Endometrial microvascular endothelial cells (primary cell): ENCODE results near the gene SNRPB. TPM values are rescaled to one million over a fixed set of nuclear protein-coding genes. Genes with fewer than 3 reads are reported as not detected.

Source experiments
- in situ Hi-C: cut with HindIII; loops from 2 replicates; pipeline ENCODE4 v1.10.0; 2017; ENCODE audit warnings: low sequenced_read_pairs, low pct_unique_long_range_greater_than_20kb; ENCODE audit errors: inconsistent ontology term
- total RNA-seq: library from RNA; depleted of rRNA; stranded (reverse); fragments of >200 nt; gene quantifications from one replicate; pipeline ENCODE4 v1.2.3, GENCODE V29; 2015; ENCODE audit errors: inconsistent ontology term

SNRPB gene
- total RNA-seq, 1 donor from 2014 or later = 653 TPM

DNA sequence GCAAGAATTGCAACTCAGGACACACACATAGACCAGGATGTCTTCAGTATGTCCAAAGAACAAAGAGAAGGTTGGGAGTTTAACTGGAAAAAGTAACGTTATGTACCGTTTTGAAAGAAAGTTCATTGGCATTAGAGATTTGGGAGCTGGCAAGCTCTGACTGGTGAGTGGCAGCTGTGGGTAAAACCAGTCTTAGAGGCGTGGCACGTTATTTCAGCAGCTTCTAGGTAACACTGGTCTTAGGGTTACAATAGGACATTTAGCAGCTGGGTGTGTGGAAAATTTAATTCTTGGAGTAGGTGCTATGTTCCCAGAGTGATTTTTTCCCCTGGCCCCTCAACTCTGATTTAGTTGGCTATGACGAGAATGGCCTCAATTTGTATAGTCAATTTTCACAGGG is 19.2 kb downstream of the SNRPB start:
- in situ Hi-C loops = no loop called here

- in situ Hi-C loops = no loop called here
Measured at GRCh38 chr20:2449386-2449785, 21.2 kb downstream of the SNRPB start.

DNA sequence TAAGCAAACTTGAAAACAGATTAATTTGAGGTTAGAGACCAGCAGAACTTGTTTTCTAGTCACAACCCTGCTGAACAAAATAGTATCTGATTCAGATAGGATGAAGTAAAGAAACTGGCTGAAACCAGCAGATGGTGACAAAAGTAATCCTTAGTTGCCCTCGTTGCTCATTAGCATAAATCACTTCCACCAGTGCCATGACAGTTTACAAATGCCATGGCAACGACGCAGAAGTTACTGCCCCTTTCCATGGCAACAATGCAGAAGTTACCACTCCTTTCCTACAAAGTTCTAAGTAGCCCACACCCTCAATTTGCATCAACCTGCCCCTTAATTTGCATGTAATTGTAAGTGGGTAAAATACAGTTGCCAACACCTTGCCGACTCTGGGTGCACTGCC is 23.7 kb downstream of the SNRPB start:
- in situ Hi-C loops = no loop called here

GRCh38 chr20:2431185-2431584 is 39.4 kb downstream of the SNRPB start:
- in situ Hi-C loops = no loop called here

- in situ Hi-C loops = no loop called here
Measured at GRCh38 chr20:2430538-2430937, 40.1 kb downstream of the SNRPB start.

- in situ Hi-C loops = no loop called here
Measured at GRCh38 chr20:2429051-2429450, 41.5 kb downstream of the SNRPB start.

DNA sequence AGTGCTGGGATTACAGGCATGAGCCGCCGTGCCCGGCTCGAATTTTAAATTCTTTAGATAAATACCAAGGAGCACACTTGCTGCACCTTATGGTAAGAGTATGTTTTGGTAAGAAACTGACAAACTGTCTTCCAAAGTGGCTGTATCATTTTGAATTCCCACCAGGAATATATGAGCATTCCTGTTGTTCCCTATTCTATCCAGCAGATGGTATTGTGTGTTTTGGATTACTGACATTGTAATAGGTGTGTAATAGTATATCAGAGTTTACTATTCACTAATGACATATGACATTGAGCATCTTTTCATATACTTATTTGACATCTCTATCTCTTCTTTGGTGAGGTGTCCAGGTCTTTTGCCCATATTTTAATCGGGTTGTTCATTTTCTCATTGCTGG is 49.3 kb downstream of the SNRPB start:
- in situ Hi-C loops = no loop called here

DNA sequence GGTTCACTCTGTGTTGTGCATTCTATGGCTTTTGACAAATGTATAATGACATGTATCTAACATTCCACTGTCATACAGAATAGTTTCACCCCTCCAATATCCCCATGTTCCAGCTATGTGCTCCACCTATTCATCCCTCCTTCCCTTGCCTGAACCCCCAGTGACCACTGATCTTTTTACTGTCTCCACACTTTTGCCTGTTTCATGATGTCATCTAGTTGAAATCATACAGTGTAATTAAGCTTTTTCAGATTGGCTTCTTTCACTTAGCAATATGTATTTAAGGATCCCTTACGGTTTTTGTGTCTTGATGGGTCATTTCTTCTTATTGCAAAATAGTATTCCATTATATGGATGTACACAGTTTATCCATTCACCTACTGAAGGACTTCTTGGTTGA is 50.1 kb downstream of the SNRPB start:
- in situ Hi-C loops = no loop called here

DNA sequence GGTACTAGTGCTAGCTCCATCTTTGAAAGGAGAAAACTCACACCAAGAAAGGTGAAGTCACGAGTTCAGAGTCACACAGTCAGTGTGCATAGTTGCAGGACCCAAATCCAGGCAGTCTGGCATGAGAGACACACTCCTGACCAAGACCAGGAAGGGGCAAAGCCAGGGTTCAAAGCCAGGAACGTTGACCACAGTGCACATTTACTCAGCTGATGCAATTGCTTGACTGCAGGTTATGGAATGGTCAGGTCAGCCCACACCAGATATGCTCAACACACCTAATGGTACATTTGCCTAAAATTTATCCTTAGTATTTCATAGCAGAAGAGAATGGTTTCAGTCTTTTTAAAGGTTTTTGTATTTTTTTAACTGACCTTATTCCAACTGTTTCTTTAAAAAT is 52.2 kb downstream of the SNRPB start:
- in situ Hi-C loops = no loop called here

GRCh38 chr20:2417213-2417541 is 53.4 kb downstream of the SNRPB start:
- in situ Hi-C loops = no loop called here

DNA sequence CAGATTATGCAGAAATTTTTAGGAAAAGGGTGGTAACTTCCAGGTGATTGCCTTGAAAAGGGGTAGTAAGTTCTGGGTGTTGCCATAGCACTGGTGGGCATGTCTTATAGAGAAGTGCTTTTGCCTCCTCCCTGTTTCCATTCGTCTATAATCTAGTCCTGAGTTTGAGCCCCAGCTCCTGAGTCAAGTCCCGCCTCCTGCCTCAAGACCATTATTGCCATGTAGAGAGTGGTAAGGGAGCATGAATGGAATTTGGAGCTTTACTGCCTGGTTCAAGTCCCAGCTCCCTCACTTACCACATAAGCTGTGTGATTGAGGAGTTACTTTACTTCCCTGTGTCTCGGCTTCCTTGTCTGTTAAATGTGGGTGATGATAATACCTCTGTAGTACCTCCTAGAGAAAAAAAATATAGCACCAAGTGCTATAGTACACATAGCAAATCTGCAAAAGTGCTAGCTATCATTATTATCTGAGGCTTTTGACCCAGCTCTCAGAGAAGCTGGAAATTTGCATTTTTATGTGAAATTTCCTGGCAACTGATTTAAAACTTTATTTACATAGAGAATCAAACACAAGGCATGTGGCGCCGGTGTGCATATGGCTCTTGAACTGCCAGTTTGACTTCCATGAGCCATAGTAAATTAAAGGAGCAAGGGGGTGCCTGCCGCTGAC is 53.9 kb downstream of the SNRPB start:
- in situ Hi-C loops = no loop called here

Other genes starting within 250 kb of the SNRPB start
- gene TGM3, start 174.8 kb downstream of the SNRPB start, total RNA-seq = not detected
- gene TGM6, start 89.9 kb downstream of the SNRPB start, total RNA-seq = not detected
- 5.5 TPM for gene ZNF343, start 38.1 kb upstream of the SNRPB start, total RNA-seq
- gene TMC2, start 65.8 kb upstream of the SNRPB start, total RNA-seq = not detected
- 190 TPM for gene NOP56, start 181.8 kb upstream of the SNRPB start, total RNA-seq
- 108 TPM for gene IDH3B, start 193.4 kb upstream of the SNRPB start, total RNA-seq
- 0.37 TPM for gene EBF4, start 222.0 kb upstream of the SNRPB start, total RNA-seq